HG02588 (cell line): ENCODE data around the gene CBLN3.
"Not testable (repeated sequence)": the region's sequence is repeated elsewhere in the genome, so short reads cannot be mapped to it uniquely, and the experiment has no call there.

ENCODE experiments used
- ATAC-seq: cut with Tn5 transposase; IDR thresholded peaks from one replicate; pipeline ENCODE4 v1.9.1; 2021; ENCODE audit warnings: mild to moderate bottlenecking, moderate library complexity; ENCODE audit not compliant: unreplicated experiment

CBLN3 gene

DNA sequence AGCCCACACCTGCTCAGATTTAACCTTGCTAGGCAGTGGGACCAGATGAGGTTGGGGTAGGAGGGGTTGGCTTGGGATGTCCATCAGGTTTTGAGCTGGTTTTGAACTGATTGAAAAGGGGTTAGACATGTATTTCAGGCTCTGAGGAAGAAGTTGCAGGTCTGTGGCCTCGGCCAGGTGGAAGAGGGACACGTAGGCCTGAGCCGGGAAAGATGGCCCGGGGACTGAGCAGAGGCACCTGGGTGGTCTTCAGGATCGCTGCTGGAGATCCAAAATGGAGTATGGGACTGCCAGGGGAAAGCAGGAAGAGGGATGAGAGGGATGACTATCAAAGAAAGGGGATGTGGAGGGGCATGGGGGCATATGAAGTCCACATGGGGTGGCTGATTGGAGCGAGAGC, 23.1 kb downstream of the CBLN3 start:
- ATAC-seq: no peak

DNA sequence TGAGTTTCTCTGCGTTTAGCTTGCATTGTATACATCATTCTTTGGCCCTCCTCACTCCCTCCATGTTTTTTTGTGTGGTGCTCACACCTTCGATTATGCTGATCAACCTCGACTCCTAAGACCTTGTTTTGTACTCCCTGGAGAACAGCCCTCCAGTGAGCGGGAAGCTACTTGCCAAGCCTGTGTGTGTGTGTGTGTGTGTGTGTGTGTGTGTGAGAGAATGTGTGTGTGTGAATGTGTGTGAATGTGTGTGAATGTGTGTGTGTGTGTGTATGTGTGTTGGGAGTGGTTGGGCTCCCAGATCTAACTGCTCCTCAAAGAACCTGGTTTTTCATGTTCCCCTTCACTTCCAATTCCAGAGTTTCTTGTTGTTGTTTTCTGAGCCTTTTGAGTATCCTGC, 24.7 kb downstream of the CBLN3 start:
- ATAC-seq: no peak

DNA sequence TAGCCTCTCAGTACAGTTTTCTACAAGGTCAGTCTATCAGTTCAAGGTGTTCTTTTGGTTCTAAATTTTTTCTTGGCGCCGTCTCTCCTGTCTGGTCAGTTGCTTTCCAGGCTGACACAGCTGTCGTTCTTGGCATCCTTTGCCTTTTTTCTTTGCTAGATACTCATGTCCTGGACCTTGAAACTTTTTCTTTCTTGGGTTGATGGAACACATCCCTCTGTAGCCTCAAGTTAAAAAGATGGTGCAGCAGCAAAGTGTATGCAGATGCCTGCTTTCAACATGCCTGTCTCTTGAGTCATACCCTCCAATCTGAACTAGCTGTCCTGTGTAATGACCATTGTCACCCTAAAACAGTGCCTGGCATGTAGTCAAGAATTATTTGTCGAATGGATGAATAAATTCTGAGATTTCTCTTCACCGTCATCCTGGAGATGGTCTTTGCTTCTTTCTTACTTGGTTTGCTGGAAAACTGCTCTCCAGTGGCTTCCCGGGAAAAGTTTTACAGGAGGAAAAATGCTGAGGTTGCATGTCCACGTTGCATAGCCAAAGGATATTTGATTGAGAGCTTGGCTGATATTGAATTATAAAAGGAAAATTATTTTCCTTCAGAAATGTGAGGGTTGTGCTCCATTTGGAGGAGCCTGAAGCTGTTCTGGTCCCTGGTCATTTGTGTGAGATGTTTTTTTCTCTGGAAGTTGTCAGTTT, 26.0 kb downstream of the CBLN3 start:
- no peak for ATAC-seq

DNA sequence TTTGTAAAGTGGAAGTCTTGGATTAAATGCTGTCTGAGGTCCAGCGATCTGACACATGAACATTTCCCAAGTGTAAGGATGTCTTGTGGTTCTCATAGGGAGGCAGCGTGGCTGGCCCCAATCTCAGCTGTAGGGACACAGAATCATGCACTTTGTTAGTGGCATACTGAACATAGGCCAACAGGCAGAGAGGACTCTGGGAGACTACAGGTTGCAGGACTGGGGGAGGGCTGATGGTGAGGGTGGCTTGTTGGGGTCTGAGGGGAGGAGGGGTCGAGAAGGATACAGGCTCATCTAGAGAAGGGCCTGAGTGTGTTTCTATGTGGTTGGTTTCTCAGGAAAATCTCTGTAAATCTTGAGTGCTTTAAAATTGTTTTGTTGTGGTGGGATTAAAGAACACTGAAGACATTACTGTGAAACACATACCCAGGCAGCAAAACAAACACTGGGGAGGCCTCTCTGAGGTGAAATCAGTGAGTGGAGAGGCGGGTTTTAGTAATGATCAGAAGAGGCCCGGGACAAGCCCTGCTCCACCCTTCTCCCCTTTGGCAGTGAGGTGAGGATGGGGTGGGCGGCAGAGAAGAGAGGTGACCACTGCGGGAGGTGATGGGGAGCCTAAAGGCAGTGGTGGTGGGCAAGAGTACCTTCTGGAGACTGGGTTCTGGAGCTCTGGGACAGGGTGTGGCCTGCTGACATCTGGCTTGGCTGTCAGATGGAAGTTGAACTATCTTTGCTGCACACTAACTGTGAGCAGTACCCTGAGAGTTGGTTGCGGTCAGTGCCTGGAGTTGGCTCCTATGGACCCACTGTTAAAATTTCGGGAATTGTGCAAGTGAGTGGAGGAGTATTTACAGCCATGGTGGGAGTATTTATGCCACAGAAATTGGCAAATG, 27.4 kb downstream of the CBLN3 start:
- ATAC-seq: no peak

DNA sequence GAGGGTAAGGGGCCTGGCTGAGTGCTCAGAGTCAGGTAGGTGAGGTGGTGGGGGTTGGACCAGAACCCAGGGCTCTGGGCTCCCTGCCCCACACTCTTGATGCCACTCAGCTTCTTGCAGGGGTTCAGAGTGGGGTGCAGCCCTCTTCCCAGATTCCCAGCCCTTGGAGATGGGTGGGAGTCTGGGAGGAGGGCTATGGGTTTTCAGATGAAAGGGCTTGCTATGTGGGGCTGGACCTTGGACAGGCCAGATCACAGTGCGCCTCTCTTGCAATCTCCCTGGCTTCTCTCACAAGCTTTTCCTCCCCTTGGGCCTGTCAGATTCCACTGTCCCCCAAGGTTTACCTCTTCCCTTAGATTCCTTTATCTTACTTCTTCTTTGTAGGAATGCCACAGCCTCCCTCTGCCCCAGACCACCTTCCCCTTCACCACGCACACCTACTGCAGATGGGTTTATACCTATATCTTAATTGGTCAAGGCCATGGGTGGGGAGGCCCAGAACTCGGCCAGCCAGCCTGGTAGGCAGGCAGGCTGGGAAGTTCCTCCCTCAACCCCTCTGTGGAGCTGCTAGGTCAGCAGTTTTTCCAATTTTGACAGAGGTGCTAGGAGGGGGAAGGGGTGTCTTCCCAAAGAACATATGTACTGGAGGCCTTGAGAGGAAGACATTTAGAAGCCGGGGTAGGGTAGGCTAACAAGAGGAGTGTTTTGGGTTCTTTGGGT, 29.3 kb downstream of the CBLN3 start:
- no peak for ATAC-seq

DNA sequence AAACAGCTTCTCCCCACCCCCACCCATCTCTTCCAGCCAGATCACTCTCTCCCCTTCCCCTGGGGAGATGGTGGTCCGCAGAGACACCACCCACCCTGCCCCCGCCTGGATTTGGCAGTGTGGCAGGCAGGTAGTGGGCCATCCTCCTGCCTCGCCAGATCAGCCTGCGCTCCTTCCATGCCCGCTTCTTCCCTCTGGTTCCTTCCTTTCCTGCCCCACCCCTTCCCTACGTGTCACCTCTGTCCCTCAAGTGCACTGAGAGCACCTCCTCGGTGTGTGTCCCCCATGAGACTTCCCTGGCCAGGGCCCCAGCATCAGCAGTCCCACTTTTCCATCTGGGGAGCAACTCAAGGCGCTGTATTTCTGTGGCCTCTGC, 30.0 kb downstream of the CBLN3 start:
- no peak for ATAC-seq

DNA sequence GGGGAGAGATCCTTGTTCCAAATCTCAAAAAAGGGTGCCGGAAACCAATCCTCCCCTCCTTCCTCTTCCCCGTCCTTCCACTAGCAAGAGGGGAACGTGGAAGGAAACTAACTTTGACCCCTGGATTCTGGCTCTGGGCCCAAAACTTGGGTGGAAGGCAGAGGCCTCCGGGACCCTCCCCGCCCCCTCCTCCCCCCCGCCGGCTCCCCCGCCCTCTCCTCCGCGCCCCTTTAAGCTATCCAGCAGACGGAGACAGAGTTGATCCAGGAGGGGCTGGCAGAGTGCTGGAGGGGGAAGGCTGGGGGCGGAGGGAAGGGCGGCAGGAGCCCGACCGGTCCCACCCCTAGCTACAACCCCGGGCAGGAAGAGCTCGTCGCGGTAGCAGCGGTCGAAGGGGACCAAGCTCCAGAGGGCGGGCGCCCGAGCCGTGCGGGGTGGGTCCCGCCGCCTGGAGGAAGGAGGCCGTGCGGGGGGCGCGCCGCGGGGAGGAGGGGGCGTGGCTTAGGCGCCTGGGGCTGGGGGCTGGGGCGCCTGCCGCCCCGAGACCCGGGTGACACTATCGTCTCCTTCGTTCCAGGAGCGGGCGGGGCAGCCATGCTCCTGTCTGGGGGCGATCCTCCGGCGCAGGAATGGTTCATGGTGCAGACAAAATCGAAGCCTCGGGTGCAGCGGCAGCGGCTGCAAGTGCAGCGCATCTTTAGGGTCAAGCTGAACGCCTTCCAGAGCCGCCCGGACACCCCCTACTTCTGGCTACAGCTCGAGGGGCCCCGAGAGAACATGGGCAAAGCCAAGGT, 30.6 kb downstream of the CBLN3 start, which contains the start of gene NYNRIN:
Gene NYNRIN (plus strand): TSS at position 351 of the 794 bp plus-strand sequence. CDS start 244 bp downstream, at position 595.
- no peak for ATAC-seq

DNA sequence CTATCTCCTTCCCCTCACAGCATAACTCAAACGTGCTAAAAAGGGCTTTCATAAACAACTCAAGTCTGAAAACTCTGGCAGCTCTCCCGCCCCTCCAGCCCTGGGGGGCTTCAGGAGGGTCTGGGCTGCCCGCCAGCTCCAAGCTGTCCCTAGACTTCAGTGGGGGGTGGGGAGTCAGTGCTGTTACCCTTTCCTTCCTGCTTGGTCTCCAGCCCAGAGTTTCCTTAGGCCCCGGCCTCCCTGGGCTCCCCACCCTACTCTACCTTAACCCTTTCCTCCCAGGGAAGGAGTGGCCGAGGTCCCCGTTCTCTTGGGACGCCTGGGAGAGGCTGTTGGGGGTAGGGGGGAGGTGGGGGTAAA, 31.2 kb downstream of the CBLN3 start:
- ATAC-seq: no peak

DNA sequence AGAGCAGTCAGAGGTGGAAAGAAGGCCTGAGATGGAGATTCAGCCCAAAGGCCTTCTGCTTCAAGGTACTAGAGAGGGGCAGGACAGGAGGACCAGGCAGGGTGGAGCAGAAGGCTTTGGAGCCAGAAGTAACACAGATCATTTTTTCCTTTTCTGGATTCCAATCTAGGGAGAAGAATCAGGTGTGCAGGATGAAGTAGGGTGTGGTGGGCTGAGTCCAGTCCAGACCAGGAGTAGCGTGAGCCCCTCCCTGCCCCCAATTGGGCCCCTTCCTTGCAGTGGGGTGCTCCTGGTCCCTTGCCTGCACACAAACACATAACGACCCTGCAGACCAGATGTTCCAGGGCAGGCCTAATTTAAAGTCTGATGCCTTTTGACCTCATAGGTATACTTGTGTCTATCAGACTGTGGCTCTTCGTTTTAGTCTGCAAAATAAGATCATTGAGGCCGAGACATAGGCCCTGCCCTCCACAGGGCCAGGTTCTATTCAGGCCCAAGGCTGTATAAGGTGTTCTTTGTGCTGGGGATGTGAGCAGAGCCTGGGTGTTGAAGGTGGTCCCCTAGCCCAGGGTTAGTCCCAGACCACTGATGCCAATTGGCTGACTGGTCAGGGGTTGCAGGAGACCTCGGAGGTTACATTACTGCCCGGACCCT, 31.7 kb downstream of the CBLN3 start:
- no peak for ATAC-seq

DNA sequence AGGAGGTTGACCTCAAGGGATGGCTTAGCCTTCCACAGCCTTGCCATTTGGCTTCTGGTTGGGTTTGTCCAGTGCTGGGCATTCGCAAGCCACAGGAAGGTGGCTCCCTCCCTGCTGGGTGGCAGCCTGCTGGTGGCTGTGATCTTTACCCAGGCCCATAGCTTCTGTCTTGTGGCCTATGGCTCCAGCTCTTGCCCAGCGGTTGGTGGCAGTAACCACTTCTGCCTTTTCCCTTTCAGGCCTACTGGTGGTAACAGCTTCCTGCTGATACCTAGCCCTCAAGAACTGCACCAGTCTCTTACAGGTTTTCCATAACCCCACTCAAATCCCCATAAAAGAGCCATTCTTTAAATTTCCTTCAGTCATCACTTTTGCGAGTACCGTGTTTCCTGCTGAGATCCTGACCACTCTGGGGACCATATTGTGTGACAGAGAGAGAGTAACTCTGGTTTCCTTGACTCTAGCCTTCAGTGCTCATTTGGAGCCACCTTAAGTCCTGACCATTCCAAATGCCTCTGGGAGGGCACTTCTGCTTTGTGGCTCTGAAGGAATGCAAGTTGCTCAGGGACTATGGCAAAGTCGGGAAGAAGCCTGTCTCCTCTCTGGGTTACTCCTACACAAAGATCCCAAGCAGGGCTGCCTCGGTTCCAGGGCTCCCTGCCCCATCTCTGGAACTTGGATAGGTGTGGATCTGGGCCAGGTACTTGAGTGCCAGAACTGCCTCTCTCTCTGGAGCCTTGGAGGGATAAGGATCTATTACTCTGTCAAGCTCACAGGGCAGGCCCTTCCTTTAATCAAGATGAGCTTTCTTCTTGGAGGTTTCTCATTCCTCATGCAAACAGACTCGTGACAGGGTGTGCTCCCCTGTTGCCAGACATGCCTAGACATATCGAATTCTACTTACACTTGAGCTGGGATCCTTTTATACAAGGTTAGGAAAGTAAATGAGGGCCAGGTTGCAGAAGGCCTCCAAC, 33.6 kb downstream of the CBLN3 start:
- no peak for ATAC-seq

DNA sequence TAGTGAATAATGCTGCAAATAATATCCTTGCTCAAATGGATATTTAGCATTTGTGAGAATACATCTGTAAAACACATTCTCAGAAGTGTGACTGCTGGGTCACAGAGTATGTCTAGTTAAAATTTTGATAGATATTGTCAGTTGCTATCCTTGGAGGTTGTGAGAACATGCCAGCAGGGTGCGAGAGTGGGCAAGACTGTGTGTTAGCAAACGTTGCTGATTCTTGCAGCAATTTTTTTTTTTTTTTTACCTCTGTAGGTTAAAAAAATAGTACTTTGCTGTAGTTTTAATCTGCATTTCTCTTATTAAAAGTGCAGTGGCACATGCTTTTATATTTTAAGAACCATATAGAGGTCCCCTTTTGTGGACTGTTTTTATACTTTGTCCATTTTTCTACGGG, 35.2 kb downstream of the CBLN3 start:
- no peak for ATAC-seq

DNA sequence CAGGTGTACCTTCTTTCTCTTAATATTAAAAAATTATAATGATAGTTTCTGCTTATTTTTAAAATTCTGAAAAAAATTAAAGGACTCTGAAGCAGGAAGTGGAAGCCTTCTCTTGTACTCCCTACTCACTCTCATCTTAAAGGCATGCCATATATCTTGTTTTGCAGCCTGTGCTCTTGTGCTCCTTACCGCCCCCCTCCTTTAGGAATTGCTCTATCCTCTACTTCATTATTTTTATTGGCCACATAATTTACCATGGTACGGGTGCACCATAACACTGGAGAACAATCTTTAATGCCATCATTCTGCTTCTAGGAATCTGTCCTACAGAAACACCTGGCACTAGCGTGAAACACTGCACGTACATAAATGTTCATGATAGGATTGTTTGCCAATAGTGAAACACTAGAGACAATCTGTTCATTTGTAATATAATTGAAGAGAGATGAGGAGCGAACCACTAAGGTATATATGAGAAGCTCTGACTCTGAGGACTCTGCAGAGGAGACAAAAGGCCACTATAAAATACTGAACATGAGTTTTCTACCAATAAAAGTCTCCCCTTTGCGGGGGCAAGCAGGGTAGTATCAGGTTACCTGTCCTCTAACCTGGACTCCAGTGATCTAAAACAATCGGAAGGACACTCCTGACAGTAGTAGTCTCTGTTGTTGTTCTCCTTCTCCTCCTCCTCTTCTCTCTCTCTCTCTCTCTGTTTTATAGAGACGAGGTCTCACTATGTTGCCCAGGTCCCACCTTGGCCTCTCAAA, 37.0 kb downstream of the CBLN3 start:
- ATAC-seq: no peak

DNA sequence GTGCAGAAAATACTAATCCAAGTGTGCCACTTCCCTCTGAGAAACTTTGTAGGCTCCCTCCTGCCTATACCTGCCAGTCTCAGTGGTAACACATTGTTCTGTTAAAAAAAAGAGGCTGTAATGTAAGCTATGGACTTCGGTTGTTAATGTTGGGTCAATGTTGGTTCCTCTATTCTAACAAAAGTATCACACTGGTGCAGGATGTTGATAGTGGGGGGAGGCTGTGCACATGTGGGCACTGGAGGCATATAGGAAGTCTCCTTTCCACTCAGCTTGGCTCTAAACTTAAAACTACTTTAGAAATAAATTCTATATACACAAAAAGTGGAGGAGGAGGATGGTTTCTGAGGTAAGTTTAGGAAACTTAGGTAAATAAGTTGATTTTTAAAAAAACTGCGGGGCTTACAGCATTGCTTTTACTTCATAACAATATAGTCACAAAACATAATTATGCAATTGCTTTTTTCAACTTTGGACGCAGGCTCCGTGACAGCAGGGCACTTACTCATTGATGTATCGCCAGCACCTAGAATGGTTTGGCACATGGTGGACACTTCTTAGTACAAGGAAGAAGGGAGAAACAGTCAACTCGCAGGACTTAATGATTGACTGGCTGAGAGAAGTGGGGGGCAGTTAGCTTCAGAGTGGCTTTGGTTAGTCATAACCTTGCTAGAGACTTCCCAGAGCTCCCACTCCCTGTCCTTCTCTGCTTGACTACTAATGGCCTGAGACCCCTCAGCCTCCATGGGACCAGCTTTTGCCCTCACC, 38.6 kb downstream of the CBLN3 start:
- no peak for ATAC-seq

DNA sequence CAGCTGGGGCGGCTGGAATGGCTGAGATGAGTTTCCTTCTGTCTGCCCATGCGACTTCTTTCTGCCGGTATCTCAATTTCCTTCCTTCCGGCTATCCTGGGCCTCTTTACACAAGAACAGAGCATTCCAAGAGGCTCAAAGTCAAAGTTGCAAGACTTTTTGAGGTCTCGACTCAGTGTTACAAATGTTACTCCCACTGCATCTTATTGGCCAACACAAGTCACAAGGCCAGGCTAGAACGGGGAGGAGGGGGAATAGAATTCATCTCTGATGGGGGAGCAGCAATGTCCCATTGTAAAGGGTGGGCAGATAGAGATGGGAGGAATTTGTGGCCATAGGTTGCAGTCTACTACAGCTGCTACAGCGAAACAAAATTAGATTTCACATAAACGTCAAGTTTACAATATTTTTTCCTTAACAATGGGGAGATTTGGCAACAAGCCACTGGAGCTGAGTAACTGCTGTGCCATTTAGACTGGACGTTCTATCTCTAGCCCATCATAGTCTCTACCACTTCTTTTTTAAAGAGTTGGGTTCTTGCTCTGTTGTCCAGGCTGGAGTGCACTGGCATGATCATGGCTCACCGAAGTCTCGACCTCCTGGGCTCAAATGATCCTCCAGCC, 40.1 kb downstream of the CBLN3 start:
- ATAC-seq: no peak

DNA sequence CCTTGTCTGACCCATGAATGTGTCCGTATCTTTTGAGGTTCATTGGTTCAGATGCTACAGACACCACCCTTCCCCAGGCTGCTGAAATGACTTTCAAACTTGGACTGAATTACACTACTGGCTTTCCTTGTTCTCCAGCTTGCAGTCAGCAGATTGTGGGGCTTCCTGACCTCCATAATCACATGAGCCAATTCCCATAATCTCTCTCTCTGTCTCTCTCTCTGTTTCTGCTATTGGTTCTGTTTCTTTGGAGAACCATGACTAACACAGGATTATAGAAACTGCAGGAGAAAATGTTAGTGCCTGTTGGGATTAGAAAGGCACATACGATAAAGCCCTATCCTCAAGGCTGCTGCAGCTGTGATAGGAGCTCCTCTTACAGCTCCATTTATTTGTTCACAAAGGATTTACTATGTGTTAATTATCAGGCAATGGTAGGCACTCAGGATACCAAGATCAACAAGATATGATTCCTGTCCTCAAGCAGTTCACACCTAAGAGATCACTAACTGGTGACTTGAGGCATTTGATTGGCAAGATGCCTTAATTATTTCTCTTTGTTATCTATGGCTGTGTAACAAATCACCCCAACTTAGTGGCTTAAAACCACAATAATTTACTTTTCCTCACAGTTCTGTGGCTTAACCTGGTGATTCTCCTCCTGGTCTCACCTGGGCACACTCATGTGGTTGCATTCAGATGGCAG, 40.8 kb downstream of the CBLN3 start:
- no peak for ATAC-seq

DNA sequence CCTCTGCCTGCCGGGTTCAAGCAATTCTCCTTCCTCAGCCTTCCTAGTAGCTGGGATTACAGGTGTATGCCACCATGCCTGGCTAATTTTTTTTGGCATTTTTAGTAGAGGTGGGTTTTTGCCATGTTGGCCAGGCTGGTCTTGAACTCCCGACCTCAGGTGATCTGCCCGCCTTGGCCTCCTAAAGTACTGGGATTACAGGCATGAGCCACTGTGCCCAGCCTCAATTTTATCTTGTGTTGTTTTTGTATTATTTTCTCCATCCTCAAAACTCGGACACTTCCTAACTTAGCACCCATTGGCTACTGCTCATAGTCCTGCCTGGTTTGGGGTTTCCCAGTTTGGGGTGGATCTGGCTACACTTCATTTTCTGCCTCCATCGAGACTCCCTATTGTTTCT, 41.9 kb downstream of the CBLN3 start:
- not testable (repeated sequence) for ATAC-seq

DNA sequence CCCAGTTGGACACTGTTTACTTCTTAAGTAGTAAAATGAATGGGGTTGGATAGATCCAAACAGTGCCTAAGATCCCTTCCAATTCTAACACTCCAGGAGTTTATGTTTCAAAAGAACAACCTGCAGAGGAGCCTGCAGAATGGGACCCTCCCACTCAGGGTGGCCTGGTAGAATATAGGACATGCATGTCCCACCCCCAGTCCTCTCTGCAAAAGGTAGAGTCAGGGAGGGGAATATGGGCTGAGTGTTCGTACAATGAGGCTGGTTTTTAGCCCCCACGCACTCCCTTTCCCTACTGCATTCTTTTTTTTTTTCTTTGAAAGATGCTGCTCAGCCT, 42.5 kb downstream of the CBLN3 start:
- ATAC-seq: no peak
